Stimulated activated CD8-positive, alpha-beta memory T cell treated with anti-CD3 and anti-CD28 coated beads, Interleukin-15, amount 100 ng/mL, for 4 hours (primary cell): Measurements from ENCODE around the gene MCEE.
"Not testable (repeated sequence)": the region's sequence is repeated elsewhere in the genome, so short reads cannot be mapped to it uniquely, and the experiment has no call there.

ENCODE experiments used
- DNase-seq, 2 donors: peaks; one replicate each; pipeline ENCODE4 v3.0.0-alpha.2; 2020; ENCODE audit warnings: low read depth in 2 of 2

MCEE gene

GRCh38 chr2:71130152-71130904 lies at the start of gene MCEE, which contains the start of gene MPHOSPH10:
TSS of gene MCEE (minus strand) at chr2:71130229. CDS start at chr2:71130219, 10 bp downstream.
TSS of gene MPHOSPH10 (plus strand) at chr2:71130634. CDS start at chr2:71130666, 32 bp downstream.
- peak; percentile 78 to 79 for DNase-seq

GRCh38 chr2:71178836-71179235 lies 48.8 kb upstream of the MCEE start:
- DNase-seq = not testable (repeated sequence)

GRCh38 chr2:71174207-71174606 lies 44.2 kb upstream of the MCEE start:
- DNase-seq = no peak

- no peak for DNase-seq
Observed at GRCh38 chr2:71173096-71173495, 43.1 kb upstream of the MCEE start.

- no peak for DNase-seq
Observed at GRCh38 chr2:71166812-71167211, 36.8 kb upstream of the MCEE start.

GRCh38 chr2:71157124-71157793 lies 27.2 kb upstream of the MCEE start:
- peak; percentile 7 to 23 for DNase-seq

GRCh38 chr2:71156573-71156972 lies 26.5 kb upstream of the MCEE start:
- no peak for DNase-seq

- DNase-seq = no peak
Observed at GRCh38 chr2:71155846-71156245, 25.8 kb upstream of the MCEE start.

- no peak for DNase-seq
Observed at GRCh38 chr2:71154798-71155197, 24.8 kb upstream of the MCEE start.

GRCh38 chr2:71154279-71154678 lies 24.2 kb upstream of the MCEE start:
- DNase-seq = no peak

- no peak for DNase-seq
Observed at GRCh38 chr2:71153585-71154224, 23.7 kb upstream of the MCEE start.

GRCh38 chr2:71151620-71152019 lies 21.6 kb upstream of the MCEE start:
- DNase-seq = no peak

GRCh38 chr2:71150082-71150816 lies 20.2 kb upstream of the MCEE start:
- no peak for DNase-seq

GRCh38 chr2:71148506-71149063 lies 18.6 kb upstream of the MCEE start:
- DNase-seq = no peak

- no peak for DNase-seq
Observed at GRCh38 chr2:71143782-71144181, 13.8 kb upstream of the MCEE start.

- no peak for DNase-seq
Observed at GRCh38 chr2:71136174-71136573, 6.1 kb upstream of the MCEE start.

- DNase-seq = no peak
Observed at GRCh38 chr2:71133603-71134002, 3.6 kb upstream of the MCEE start.

- not testable (repeated sequence) for DNase-seq
Observed at GRCh38 chr2:71131387-71132166, 1.5 kb upstream of the MCEE start.

- DNase-seq = no peak
Observed at GRCh38 chr2:71130905-71131244, 846 bp upstream of the MCEE start.

- DNase-seq = no peak
Observed at GRCh38 chr2:71129902-71130151, 202 bp downstream of the MCEE start.
